Smooth muscle cell (in vitro differentiated cells): Measurements from ENCODE around the gene MRNIP. TPM values are rescaled to one million over a fixed set of nuclear protein-coding genes. Genes with fewer than 3 reads are reported as not detected.

Source experiments
- DNase-seq: peaks from one replicate; lab custom pipeline; 2025; ENCODE audit not compliant: unreplicated experiment; lab: John Stamatoyannopoulos, UW
- H2AFZ ChIP-seq: fragments of 200-600 bp; sonication (generic); 2 replicates; pipeline ENCODE4 v1.6.0; 2016; ENCODE audit warnings: antibody characterized with exemption, low read depth, mild to moderate bottlenecking
- H3F3A ChIP-seq: fragments of 200-600 bp; sonication (generic); 2 replicates; pipeline ENCODE4 v1.6.0; 2017; ENCODE audit warnings: antibody characterized with exemption, low read depth
- H3K27ac ChIP-seq: fragments of 200-600 bp; sonication (generic); 2 replicates; pipeline ENCODE4 v1.5.1; 2016; ENCODE audit warnings: low read depth, mild to moderate bottlenecking
- H3K27me3 ChIP-seq: fragments of 200-600 bp; sonication (generic); 2 replicates; pipeline ENCODE4 v1.6.1; 2016; ENCODE audit warnings: low read depth, mild to moderate bottlenecking
- H3K36me3 ChIP-seq: fragments of 200-600 bp; sonication (generic); 2 replicates; pipeline ENCODE4 v1.5.1; 2016; ENCODE audit warnings: low read depth
- H3K4me1 ChIP-seq: fragments of 200-600 bp; sonication (generic); 2 replicates; pipeline ENCODE4 v1.5.1; 2016; ENCODE audit warnings: low read depth
- H3K4me2 ChIP-seq: fragments of 200-600 bp; sonication (generic); 2 replicates; pipeline ENCODE4 v1.6.0; 2016; ENCODE audit warnings: mild to moderate bottlenecking
- H3K4me3 ChIP-seq: fragments of 200-600 bp; sonication (generic); 2 replicates; pipeline ENCODE4 v1.5.1; 2016; ENCODE audit warnings: mild to moderate bottlenecking
- H3K79me2 ChIP-seq: fragments of 200-600 bp; sonication (generic); 2 replicates; pipeline ENCODE4 v1.6.0; 2016; ENCODE audit warnings: low read depth, mild to moderate bottlenecking
- H3K9ac ChIP-seq: fragments of 200-600 bp; sonication (generic); 2 replicates; pipeline ENCODE4 v1.6.0; 2016; ENCODE audit warnings: low read depth
- H3K9me3 ChIP-seq: fragments of 200-600 bp; sonication (generic); replicated peaks from 2 replicates; pipeline ENCODE4 v1.5.1; 2016; ENCODE audit warnings: low read depth
- H4K20me1 ChIP-seq: fragments of 200-600 bp; sonication (generic); 2 replicates; pipeline ENCODE4 v1.6.0; 2016; ENCODE audit warnings: low read depth
- CTCF ChIP-seq: fragments of 200-600 bp; sonication (generic); IDR thresholded peaks from 2 replicates; pipeline ENCODE4 v1.5.1; 2017; ENCODE audit warnings: borderline replicate concordance, mild to moderate bottlenecking, antibody characterized with exemption; ENCODE audit not compliant: insufficient read depth, poor library complexity, severe bottlenecking
- WGBS: methylation state at CpG from one replicate; pipeline ENCODE4 v1.1.7; 2016; ENCODE audit warnings: low lambda C conversion rate; 5-methylcytosine and 5-hydroxymethylcytosine counted together
- polyA plus RNA-seq: library from polyadenylated mRNA; unstranded; fragments of >200 nt; fragmentation: Nextera tagmentation; extraction: Ambion mirVana; gene quantifications from 2 replicates; pipeline ENCODE4 v1.2.1, GENCODE V29; 2016
- total RNA-seq: library from RNA; depleted of rRNA; stranded (reverse); fragments of >200 nt; gene quantifications from 2 replicates; pipeline ENCODE4 v1.2.3, GENCODE V29; 2014

MRNIP gene
- total and polyA plus RNA-seq, 2 experiments from 2014 or later: 11.9 to 16.5 TPM

GRCh38 chr5:179858241-179858585 is 404 bp downstream of the MRNIP start:
- no peaks in the 10 kb centered on the region for H3K9me3 ChIP-seq
- H3K4me1 ChIP-seq: peaks cover 7% of the 10 kb centered on the region
- no peak overlapping the region for H3K27ac ChIP-seq
- peaks cover 9% of the 10 kb centered on the region for H4K20me1 ChIP-seq
- TF ChIP-seq CTCF: no peak
- H3K36me3 ChIP-seq: no peaks in the 10 kb centered on the region
- no peaks in the 10 kb centered on the region for H3K27me3 ChIP-seq
- WGBS: 2% methylated on average over 30 of the region's 32 CpGs
- no peak for DNase-seq
- H3K9ac ChIP-seq: peak overlapping the region; percentile 22
- peak overlapping the region; percentile 94 for H3K4me2 ChIP-seq
- peaks cover 32% of the 10 kb centered on the region for H3K79me2 ChIP-seq
- peak overlapping the region; percentile 86 for H3K4me3 ChIP-seq
- H2AFZ ChIP-seq: peak overlapping the region; percentile 82
- no peaks in the 10 kb centered on the region for H3F3A ChIP-seq

GRCh38 chr5:179854356-179854755 is 4.3 kb downstream of the MRNIP start:
- Histone ChIP-seq H3K9ac (no peak overlapping the region), H3K27ac (no peak overlapping the region), H3K9me3 (no peaks in the 10 kb centered on the region), H3K79me2 (peaks cover 32% of the 10 kb centered on the region), H3K36me3 (no peaks in the 10 kb centered on the region), H3K4me2 (no peak overlapping the region), H3K4me3 (no peak overlapping the region), H3K27me3 (no peaks in the 10 kb centered on the region), H2AFZ (no peak overlapping the region), H3F3A (no peaks in the 10 kb centered on the region), H4K20me1 (peaks cover 9% of the 10 kb centered on the region), H3K4me1 (peaks cover 7% of the 10 kb centered on the region)
- WGBS: 94% methylated on average over 8 of the region's 8 CpGs
- no peak for DNase-seq
- TF ChIP-seq CTCF: no peak

- no peaks in the 10 kb centered on the region for H3K36me3 ChIP-seq
- peaks cover 7% of the 10 kb centered on the region for H3K4me1 ChIP-seq
- H3F3A ChIP-seq: no peaks in the 10 kb centered on the region
- no peak overlapping the region for H3K27ac ChIP-seq
- H3K9ac ChIP-seq: no peak overlapping the region
- WGBS: 97% methylated on average over 8 of the region's 8 CpGs
- no peak for TF ChIP-seq CTCF
- H3K79me2 ChIP-seq: peaks cover 31% of the 10 kb centered on the region
- no peak overlapping the region for H3K4me3 ChIP-seq
- peaks cover 9% of the 10 kb centered on the region for H4K20me1 ChIP-seq
- H2AFZ ChIP-seq: no peak overlapping the region
- no peak overlapping the region for H3K4me2 ChIP-seq
- H3K9me3 ChIP-seq: no peaks in the 10 kb centered on the region
- H3K27me3 ChIP-seq: no peaks in the 10 kb centered on the region
- DNase-seq: no peak
Observed at GRCh38 chr5:179852993-179853547, 5.5 kb downstream of the MRNIP start.

- peaks cover 3% of the 10 kb centered on the region for H3K9me3 ChIP-seq
- no peak overlapping the region for H2AFZ ChIP-seq
- WGBS: 98% methylated on average over 9 of the region's 9 CpGs
- no peak overlapping the region for H3K9ac ChIP-seq
- H3K4me2 ChIP-seq: no peak overlapping the region
- no peaks in the 10 kb centered on the region for H3K27me3 ChIP-seq
- peaks cover 13% of the 10 kb centered on the region for H3F3A ChIP-seq
- no peaks in the 10 kb centered on the region for H3K79me2 ChIP-seq
- DNase-seq: no peak
- no peak overlapping the region for H3K27ac ChIP-seq
- H3K36me3 ChIP-seq: peaks cover 9% of the 10 kb centered on the region
- no peak for TF ChIP-seq CTCF
- no peaks in the 10 kb centered on the region for H3K4me1 ChIP-seq
- no peak overlapping the region for H3K4me3 ChIP-seq
- peaks cover 12% of the 10 kb centered on the region for H4K20me1 ChIP-seq
Observed at GRCh38 chr5:179841621-179842020, 17.0 kb downstream of the MRNIP start.
